SJSA1 (cell line): ENCODE results near the gene KDM5C. TPM values are rescaled to one million over a fixed set of nuclear protein-coding genes. Genes with fewer than 3 reads are reported as not detected.

ENCODE experiments used
- DNase-seq, 2 experiments: peaks; one replicate each; pipeline ENCODE4 v3.0.0-alpha.2; 2015 to 2020; ENCODE audit warnings: low spot score in 2 of 2, low read depth in 1 of 2
- H3K27ac ChIP-seq: fragments of 250-450 bp; sonication (Bioruptor Pico); 2 replicates; pipeline ENCODE4 v1.5.1; 2020; ENCODE audit warnings: mild to moderate bottlenecking, moderate library complexity
- H3K27me3 ChIP-seq: fragments of 250-450 bp; sonication (Bioruptor Pico); replicated peaks from 2 replicates; pipeline ENCODE4 v1.5.1; 2020; ENCODE audit warnings: mild to moderate bottlenecking, moderate library complexity
- H3K36me3 ChIP-seq: fragments of 250-450 bp; sonication (Bioruptor Pico); 2 replicates; pipeline ENCODE4 v1.5.1; 2020; ENCODE audit warnings: mild to moderate bottlenecking
- H3K4me1 ChIP-seq: fragments of 250-450 bp; sonication (Bioruptor Pico); replicated peaks from 2 replicates; pipeline ENCODE4 v1.6.1; 2021; ENCODE audit warnings: mild to moderate bottlenecking
- H3K4me3 ChIP-seq: fragments of 250-450 bp; sonication (Bioruptor Pico); 2 replicates; pipeline ENCODE4 v1.5.1; 2020; ENCODE audit warnings: mild to moderate bottlenecking
- H3K9me3 ChIP-seq: fragments of 250-450 bp; sonication (Bioruptor Pico); replicated peaks from 2 replicates; pipeline ENCODE4 v1.5.1; 2020; ENCODE audit warnings: mild to moderate bottlenecking
- total RNA-seq: library from RNA; depleted of rRNA; stranded (reverse); fragments of >200 nt; shearing (Covaris generic); gene quantifications from 2 replicates; pipeline ENCODE4 v1.2.3, GENCODE V29; 2014; rRNA removed

The KDM5C gene
- total RNA-seq, 1 experiment from 2014 or later, result 48.3 TPM

GRCh38 chrX:53153581-53153980, 71.4 kb downstream of the KDM5C start:
- Histone ChIP-seq H3K9me3 (no peaks in the 10 kb centered on the region), H3K4me1 (0 out of 2 replicates have a peak, but pooled peaks cover 3% of the 10 kb centered on the region), H3K27ac (no peak overlapping the region), H3K36me3 (no peaks in the 10 kb centered on the region), H3K4me3 (no peak overlapping the region), H3K27me3 (no peaks in the 10 kb centered on the region)
- DNase-seq, result no peak

Other genes with a start within 250 kb of the KDM5C start
- gene GPR173, start 176.4 kb downstream of the KDM5C start, total RNA-seq, result 0.19 and 0.42 TPM in 2 replicates
- gene TSPYL2, start 142.8 kb downstream of the KDM5C start, total RNA-seq, result 8.1 and 13.3 TPM in 2 replicates
- 2.1 and 5.1 TPM in 2 replicates for gene KANTR, start 131.1 kb downstream of the KDM5C start, total RNA-seq
- 4.8 and 5.1 TPM in 2 replicates for gene IQSEC2, start 56.4 kb upstream of the KDM5C start, total RNA-seq
- 34.4 and 43.9 TPM in 2 replicates for gene SMC1A, start 197.4 kb upstream of the KDM5C start, total RNA-seq
- 0.39 and 2.5 TPM in 2 replicates for gene RIBC1, start 197.7 kb upstream of the KDM5C start, total RNA-seq
- gene HSD17B10, start 209.2 kb upstream of the KDM5C start, total RNA-seq, result 196 and 212 TPM in 2 replicates